NCI-H774 (cell line): ENCODE data around the gene CYP4V2.
"Not testable (repeated sequence)": the region's sequence is repeated elsewhere in the genome, so short reads cannot be mapped to it uniquely, and the experiment has no call there.

ENCODE experiments used
- DNase-seq: peaks from one replicate; lab custom pipeline; 2025; lab: John Stamatoyannopoulos, UW

The CYP4V2 gene

DNA sequence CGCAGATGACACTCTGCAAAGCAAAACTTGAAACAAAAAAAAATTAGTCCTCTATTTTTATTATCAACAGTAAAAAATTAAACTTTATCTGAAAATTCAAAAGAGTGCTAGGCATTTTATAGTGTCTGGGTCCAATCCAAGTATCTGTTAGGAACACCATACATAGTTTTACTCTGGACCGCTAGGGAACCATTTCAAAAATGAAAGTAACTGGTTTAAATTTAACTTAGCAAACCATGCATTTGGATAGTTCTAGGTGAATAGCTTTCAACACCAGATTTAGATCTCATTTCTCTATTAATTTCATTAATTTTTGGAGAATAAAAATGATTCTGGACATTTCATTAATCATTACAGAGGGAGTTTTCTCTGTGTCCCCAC, 37.1 kb downstream of the CYP4V2 start:
- no peak for DNase-seq

DNA sequence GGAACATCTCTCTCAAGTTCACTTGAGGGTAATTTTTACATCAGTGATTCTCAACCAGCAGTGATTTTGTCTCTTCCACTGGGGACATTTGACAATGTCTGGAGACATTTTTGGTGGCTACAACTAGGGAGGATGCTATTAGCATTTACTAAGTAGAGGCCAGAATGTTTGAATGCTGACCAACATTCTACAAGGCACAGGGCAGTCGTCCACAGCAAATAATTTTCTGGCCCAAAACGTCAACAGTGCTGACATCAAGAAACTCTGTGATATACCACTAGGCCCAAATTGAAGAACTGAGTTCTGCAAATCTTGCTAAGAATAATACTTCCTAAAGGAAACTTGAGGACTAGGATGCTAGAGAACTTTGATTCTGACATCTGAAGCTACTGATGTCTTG, 43.0 kb downstream of the CYP4V2 start:
- DNase-seq, result no peak

DNA sequence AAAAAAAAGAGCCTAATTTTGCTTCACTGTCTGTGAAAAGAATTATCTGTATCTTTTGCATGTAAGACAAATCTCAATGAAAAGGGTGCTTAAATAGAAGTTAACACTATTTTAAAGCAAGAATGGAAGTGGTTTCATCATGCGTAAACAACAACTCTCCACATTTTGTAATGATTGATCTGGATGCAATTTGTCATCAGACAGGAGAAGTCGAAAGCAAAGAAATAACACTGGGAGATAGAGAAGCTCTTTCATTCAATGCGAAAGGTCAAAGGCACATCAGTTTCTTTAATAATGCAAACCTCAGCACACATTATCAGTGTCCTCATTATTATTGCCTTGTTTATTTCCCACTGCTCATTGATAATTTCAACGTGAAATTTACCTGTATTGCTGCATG, 44.8 kb downstream of the CYP4V2 start:
- no peak for DNase-seq

DNA sequence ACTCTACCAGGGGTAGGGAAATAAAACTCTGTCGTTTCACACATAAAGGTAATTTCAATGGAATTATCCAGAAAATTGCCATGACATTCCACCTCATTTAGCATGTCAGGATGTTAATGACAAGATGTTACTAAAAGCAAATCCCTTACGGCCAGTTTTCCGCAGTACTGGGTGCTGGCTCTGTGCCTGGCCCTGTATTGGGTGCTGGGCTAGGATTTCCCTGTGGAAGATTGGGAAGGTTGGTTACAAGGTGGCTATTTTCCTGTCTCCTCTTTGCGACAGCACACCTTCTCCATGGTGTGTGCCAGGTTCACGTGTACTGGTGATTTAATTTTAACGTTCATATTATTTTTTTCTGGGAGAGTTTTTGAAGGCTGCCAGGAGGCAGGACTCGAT, 49.1 kb downstream of the CYP4V2 start:
- DNase-seq, result no peak

DNA sequence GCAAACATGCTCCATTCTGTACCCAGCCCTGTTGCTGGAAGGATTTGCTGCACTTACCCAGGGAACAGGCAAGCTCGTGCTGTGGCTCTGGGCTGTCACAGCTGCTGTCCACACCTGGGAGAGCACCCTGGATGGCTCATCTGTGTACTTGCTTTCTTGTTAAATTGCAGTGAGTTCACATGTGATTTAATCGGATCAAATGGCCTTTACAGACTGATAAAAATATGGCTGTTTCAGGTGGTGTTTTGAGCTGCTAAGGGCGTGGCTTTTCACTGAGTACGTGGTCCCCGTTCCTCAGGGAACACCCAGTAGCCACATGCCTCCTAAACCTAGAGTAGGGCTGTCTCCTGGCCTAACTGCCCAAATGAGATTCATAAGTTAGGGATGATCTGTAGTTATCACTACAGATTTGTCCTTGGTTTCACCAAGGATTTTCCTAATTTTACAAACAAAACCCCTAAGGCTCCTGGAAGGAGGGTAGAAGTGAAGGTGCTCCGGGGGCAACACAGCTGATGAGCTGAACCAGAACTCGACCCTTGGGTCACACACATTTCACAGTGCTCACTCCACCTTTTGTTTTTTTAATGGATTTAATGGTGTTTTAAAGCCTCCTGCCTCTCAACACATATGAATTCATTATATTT, 49.6 kb downstream of the CYP4V2 start:
- DNase-seq, result no peak

DNA sequence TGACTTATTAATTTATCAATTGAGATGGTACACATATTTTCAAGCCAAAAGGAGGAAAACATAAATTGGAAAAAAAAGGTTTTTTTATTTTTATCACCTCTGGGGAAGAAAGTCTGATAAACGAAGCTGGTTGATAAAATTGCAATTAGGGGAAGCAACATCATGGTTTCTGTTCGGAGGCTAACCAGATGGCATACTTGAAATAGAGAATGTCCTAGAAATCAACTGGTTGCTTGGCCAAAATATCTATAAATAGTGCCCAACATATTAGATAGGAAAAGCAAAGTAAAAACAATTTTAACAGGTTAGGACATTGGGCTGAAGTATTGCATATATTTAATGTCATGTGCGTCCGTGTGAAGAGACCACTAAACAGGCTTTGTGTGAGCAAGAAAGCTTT, 50.2 kb downstream of the CYP4V2 start:
- no peak for DNase-seq

DNA sequence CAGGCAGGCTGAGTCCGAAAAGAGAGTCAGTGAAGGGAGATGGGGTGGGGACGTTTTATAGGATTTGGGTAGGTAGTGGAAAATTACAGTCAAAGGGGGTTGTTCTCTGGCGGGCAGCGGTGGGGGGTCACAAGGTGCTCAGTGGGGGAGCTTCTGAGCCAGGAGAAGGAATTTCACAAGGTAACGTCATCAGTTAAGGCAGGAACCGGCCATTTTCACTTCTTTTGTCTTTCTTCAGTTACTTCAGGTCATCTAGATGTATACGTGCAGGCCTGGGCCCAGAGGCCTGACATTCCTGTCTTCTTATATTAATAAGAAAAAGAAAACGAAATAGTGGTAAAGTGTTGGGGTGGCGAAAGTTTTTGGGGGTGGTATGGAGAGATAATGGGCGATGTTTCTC, 50.7 kb downstream of the CYP4V2 start:
- DNase-seq, result not testable (repeated sequence)

DNA sequence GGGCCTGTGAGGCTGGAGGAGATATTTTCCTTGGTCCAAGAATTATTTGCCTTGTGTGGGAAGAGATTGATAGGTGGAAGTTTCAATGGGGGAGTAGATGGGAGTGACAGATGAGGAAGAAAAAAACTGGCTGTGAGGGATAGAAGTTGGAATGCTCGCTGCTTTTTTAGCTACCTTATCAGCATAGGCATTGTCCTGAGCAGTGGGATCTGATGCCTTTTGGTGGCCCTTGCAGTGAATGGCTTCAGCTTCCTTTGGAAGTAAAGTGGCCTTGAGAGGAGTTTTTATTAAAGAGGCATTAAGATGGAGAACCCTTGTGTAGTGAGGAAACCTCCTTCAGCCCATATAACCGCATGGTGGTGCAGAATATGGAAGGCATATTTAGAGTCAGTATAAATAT, 52.0 kb downstream of the CYP4V2 start:
- DNase-seq, result no peak

DNA sequence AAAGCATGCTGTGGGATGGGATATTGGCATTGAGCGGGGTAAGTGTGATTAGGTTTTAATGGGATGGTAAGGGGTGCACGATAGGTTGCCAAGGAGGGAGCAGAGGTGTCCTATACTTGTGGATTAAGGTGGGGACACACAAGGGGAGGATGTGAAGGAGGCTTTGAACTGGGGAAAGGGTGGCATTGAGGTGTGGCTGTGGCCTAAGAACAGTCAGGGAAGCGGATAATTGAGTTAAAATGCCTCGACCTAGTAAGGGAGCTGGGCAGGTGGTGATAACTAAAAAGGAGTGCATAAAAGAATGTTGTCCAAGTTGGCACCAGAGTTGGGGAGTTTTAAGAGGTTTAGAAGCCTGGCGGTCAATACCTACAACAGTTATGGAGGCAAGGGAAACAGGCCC, 53.5 kb downstream of the CYP4V2 start:
- DNase-seq, result no peak

DNA sequence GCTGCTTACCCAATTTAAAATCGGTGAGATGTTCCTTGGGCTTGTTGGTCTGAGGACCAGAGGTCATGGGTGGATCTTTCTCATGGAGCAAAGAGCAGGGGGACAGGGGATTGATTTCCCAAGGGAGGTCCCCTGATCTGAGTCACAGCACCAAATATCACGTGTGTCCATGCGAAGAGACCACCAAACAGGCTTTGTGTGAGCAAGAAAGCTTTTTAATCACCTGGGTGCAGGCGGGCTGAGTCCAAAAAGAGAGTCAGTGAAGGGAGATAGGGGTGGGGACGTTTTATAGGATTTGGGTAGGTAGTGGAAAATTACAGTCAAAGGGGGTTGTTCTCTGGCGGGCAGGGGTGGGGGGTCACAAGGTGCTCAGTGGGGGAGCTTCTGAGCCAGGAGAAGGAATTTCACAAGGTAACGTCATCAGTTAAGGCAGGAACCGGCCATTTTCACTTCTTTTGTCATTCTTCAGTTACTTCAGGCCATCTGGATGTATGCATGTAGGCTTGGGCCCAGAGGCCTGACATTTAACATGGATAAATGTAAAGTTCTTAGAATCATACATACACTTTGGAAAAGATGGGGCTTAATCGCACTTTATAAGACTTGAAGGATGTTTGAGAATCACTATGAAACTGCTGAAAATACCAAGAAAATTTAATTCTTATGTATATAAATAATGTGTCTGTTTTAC, 55.8 kb downstream of the CYP4V2 start:
- DNase-seq, result not testable (repeated sequence)

DNA sequence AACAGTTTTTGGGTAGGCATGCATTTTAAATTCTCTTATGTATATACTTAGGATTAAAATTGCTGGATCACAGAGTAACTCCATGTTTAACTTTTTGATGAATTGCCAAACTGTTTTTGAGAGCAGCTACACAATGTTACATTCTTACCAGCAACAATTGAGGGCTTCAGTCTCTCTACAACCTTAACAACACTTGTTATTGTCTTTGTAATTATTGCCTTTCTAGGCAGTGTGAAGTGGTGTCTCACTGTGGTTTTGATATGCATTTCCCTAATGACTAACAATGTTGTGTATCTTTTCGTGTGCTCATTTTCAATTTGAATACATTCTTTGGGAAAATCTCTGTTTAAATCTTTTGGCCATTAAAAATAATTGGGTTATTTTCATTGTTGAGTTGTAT, 57.3 kb downstream of the CYP4V2 start:
- no peak for DNase-seq

DNA sequence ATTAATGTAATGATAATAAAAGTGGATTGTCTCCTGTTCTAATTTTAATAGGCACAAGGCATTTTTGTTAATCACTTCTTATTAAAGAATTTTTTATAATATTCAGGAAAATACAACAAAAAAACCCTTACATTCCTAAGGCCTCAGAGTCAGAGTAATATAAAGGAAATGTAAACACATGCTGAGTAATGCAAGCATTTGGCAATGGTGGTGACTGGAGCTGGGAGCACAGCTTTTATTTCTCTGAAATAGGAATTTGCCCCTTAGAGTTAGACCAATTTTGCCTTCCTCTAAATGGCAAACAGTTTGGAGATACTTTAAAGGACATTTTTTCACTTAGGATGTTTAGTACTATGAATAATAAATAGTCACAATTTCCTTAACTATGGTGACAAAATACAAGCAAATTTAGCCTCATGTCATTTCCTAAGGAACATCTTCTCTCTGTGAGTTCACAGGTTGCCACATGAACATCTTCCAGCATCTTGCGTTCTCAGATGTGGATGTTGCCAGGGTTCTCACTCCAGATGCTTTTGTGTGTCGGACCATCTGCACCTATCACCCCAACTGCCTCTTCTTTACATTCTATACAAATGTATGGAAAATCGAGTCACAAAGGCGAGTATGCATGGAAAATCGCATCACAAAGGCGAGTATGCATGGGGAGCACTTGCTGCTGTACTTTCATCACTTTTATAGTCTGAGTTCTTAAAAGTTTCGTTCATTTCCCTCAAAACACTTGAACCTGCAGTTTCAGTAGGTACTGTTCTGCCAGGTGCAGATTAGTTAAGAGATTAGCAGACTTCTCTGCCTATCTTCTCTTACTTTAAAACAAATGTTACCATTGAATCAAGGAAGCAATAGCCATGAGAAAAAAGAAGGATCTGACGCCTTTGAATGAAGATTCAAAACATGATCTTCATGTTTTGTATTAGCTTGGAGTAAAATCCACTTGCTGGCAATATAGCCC, 58.7 kb downstream of the CYP4V2 start:
- DNase-seq, result no peak

DNA sequence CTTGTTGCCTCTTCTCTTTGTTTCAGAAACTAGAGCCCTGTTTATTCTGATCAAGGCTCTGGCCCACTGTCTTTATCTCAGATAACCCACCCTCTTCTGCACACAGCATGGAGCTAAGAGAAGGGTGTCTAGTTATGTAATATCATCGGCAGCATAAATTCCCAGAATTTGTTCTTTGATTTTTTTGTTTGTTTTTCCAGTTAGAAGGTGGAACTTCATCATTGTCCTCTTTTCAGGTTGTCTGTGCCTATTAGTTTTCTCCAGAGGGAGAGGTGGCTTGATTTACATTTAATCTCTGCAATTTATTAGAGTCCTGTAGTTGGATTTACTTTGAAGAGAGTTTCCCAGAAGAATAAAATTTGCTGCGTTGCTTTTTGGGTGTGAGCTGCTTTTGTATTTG, 59.4 kb downstream of the CYP4V2 start:
- DNase-seq, result no peak

DNA sequence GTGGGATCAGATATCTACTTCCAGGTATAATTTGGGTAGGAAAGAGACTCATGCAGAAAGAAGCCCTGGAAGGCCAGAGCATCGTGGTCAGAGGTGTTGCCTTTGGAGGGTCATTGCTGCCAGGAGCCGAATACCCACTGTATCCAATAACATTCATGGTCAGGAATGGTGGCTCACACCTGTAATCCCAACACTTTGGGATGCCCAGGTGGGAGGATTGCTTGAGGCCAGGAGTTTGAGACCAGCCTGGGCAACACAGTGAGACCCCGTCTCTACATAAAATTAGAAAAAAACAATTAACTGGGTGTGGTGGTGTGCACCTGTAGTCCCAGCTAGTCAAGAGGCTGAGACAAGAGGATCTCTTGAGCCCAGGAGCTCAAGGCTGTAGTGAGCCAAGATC, 63.8 kb downstream of the CYP4V2 start:
- no peak for DNase-seq

DNA sequence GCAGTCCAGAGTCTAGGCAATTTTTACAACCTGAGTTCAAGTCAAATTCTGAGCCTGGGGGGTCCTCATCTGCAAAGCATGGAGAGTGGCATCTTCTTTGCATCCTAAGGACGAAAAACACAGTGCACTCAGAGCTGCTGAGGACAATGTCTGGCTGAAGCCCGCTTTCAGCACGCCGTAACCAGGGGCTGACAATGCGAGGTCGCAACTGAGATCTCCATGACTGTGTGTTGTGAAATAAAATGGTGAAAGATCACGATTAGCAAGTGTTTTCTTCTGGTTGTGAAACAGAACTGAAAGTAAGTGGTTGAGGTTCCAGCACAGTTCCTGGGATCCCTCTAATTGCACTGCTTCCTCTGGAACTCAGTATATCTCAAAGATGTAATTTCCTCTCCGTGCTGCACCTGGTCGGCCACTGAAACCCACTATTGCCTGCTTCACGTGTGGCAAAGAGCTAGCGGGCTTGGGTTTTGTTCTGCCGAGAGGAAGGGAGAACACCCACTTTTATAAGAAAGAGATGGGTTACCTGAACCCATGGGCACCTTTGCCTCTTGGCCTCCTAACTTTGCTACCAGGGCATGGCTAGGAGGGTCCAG, 66.9 kb downstream of the CYP4V2 start:
- no peak for DNase-seq

DNA sequence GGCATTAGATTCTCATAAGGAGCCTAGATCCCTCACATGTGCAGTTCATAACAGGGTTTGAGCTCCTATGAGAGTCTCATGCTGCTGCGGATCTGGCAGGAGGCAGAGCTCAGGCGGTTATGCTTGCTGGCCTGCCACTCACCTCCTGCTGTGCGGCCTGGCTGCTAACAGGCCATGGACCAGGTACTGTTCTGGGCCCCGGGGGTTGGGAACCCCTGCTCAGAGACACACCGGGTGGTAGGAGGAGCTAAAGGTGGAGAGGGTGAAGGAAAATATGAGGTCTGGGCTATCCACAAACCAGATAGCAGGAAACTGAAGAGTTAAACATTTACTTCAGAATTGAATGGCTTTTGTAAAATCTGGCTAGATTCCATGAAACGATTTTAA, 68.7 kb downstream of the CYP4V2 start:
- no peak for DNase-seq
